HL-60 (cell line): ENCODE results near the gene DNASE1L2.

Experiments
- CTCF ChIP-seq: IDR thresholded peaks from one replicate; pipeline ENCODE4 v1.5.1; 2011; ENCODE audit warnings: low read length, control low read depth, inconsistent platforms; ENCODE audit not compliant: insufficient read depth
- GABPA ChIP-seq: IDR thresholded peaks from 2 replicates; pipeline ENCODE4 v1.6.1; 2012; ENCODE audit warnings: low read depth
- POLR2AphosphoS5 ChIP-seq: IDR thresholded peaks from 2 replicates; pipeline ENCODE4 v1.6.1; 2012; ENCODE audit warnings: low read depth
- REST ChIP-seq: IDR thresholded peaks from 2 replicates; pipeline ENCODE4 v1.6.1; 2012; ENCODE audit warnings: low read depth; ENCODE audit not compliant: insufficient replicate concordance
- SPI1 ChIP-seq: IDR thresholded peaks from 2 replicates; pipeline ENCODE4 v1.6.1; 2012; ENCODE audit warnings: low read depth, mild to moderate bottlenecking, borderline replicate concordance

GRCh38 chr16:2210386-2211365, 25.6 kb upstream of the DNASE1L2 start, which contains the start of gene BRICD5:
- TF ChIP-seq CTCF (no peak), POLR2AphosphoS5 (peak; percentile 23), SPI1 (no peak), GABPA (no peak), REST (no peak)
